Stimulated activated CD4-positive, alpha-beta T cell treated with anti-CD3 and anti-CD28 coated beads, Interleukin-15, amount 100 ng/mL, for 1 hour (primary cell): ENCODE results near the gene CTCFL.
"Not testable (repeated sequence)": the region's sequence is repeated elsewhere in the genome, so short reads cannot be mapped to it uniquely, and the experiment has no call there.

Source experiments
- DNase-seq, 2 donors: peaks; one replicate each; pipeline ENCODE4 v3.0.0-alpha.2; 2020; ENCODE audit warnings: low read depth in 1 of 2, low spot score in 1 of 2

CTCFL gene

GRCh38 chr20:57536771-57537724, 12.1 kb upstream of the CTCFL start:
- DNase-seq, result no peak

- DNase-seq, result no peak
Measured at GRCh38 chr20:57536120-57536708, 11.3 kb upstream of the CTCFL start.

- no peak for DNase-seq
Measured at GRCh38 chr20:57535297-57535696, 10.4 kb upstream of the CTCFL start.

GRCh38 chr20:57532104-57532503, 7.2 kb upstream of the CTCFL start:
- DNase-seq, result no peak

- DNase-seq, result no peak
Measured at GRCh38 chr20:57530327-57530981, 5.5 kb upstream of the CTCFL start.

- no peak for DNase-seq
Measured at GRCh38 chr20:57529810-57530209, 4.9 kb upstream of the CTCFL start.

- no peak for DNase-seq
Measured at GRCh38 chr20:57529160-57529585, 4.2 kb upstream of the CTCFL start.

- DNase-seq, result no peak
Measured at GRCh38 chr20:57528148-57528547, 3.2 kb upstream of the CTCFL start.

GRCh38 chr20:57527728-57528127, 2.8 kb upstream of the CTCFL start:
- DNase-seq, result no peak

GRCh38 chr20:57526885-57527460, 2.0 kb upstream of the CTCFL start:
- DNase-seq, result no peak

- no peak for DNase-seq
Measured at GRCh38 chr20:57526087-57526884, 1.3 kb upstream of the CTCFL start.

GRCh38 chr20:57525328-57526086, 567 bp upstream of the CTCFL start:
- DNase-seq, result no peak

GRCh38 chr20:57523782-57524181, 1.2 kb downstream of the CTCFL start:
- no peak for DNase-seq

GRCh38 chr20:57522380-57523140, 2.4 kb downstream of the CTCFL start:
- no peak for DNase-seq

GRCh38 chr20:57517904-57518303, 7.0 kb downstream of the CTCFL start:
- DNase-seq, result no peak

GRCh38 chr20:57514273-57514751, 10.6 kb downstream of the CTCFL start:
- DNase-seq, result no peak

- no peak for DNase-seq
Measured at GRCh38 chr20:57513199-57513598, 11.7 kb downstream of the CTCFL start.

GRCh38 chr20:57512432-57512831, 12.5 kb downstream of the CTCFL start:
- no peak for DNase-seq

- DNase-seq, result not testable (repeated sequence)
Measured at GRCh38 chr20:57511709-57512108, 13.2 kb downstream of the CTCFL start.
